Skin epidermis (tissue), 12 donors: ENCODE results near the gene MUC6.

ENCODE experiments used
- H3K27ac ChIP-seq, 21 experiments: fragments of 200-600 bp; sonication (generic) in 11 of 21; one replicate each; pipeline ENCODE4 v1.5.0; 2020; ENCODE audit warnings: mild to moderate bottlenecking in 3 of 21, inconsistent platforms in 2 of 21, moderate library complexity in 2 of 21
- H3K4me3 ChIP-seq, 7 experiments: fragments of 200-600 bp; sonication (generic) in 2 of 7; one replicate each; pipeline ENCODE4 v1.5.0; 2020; ENCODE audit warnings: inconsistent platforms in 2 of 7, mild to moderate bottlenecking in 2 of 7, moderate library complexity in 1 of 7

The MUC6 gene

DNA sequence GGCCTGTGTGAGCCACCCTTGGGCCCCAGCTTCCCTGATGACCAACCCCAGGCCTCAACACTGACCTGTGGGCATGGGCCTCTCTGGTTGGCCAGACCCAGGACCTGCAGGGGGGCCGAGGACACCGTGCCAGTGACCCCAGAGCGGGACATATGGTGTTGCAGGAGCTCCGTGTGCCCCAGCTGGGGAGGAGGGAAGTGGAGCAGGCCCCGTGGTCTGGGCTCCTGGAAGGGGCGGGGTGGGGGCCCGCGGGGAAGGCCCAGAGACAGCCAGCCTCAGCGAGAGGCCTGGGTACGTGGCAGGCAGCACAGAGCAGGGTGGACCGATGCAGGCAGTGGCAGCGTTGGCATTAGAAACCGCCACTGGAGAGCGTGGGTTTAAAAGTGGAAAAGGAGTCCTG, 22.2 kb downstream of the MUC6 start:
- H3K27ac ChIP-seq = no peak overlapping the region
- no peak overlapping the region for H3K4me3 ChIP-seq

DNA sequence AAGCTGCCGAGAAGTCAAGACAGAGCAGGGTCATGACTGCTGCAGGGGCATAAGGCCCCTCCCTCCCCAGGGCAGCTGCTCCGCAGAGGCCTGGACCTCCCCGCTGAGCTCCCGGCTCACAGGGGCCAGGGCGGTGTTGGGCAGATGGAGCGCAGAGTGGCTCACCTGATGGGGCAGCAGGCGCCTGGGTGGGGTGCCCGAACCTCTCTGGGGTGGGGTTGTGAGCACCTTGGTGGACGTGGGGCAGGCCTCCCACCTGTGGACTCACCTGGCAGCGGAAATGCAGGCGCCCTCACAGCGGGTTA, 22.9 kb downstream of the MUC6 start:
- Histone ChIP-seq H3K27ac (no peak overlapping the region), H3K4me3 (no peak overlapping the region)

DNA sequence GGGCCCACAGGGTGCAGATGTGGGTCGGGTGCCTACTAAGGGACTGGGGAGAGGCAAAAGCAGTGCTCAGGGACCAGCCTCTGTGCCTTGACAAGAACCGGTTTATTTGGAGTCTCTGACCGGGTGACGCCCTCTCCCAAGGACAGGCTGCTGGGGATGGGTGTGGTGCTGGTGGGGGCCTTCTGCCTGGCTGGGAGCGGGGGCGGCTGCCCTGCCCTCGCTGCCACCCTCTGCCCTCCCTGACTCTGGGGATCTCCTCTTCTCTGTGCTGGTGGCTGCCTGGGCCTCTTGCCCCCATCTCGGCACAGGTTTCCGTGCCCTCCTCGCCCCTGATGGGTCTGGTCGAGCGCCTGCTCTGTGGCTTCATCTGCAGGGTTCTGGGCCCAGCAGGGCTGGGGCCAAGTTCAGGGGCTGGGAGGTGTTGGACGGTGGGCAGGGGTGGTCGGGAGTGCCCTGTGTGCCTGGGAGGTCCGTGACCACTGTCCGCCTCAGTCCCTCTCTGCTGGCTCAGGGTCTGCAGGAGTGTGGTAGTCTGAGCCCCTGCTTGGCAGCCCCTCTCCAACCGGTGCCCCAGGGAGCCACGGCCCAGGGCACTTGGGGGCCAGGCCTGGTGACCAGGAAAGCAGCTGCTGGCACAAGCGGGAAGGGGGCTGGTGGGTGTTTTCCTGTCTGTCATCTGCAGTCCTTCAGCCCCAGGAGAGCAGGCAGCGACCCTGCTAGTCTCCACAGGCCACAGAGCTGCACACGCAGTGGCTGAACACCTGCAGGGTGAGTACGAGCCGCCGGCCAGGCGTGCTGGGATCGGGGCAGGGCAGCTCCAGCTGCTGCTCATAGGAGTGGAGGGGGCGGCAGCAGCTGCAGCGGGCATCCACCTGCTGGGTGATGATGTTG, 23.5 kb downstream of the MUC6 start:
- H3K4me3 ChIP-seq = no peak overlapping the region
- no peak overlapping the region for H3K27ac ChIP-seq

DNA sequence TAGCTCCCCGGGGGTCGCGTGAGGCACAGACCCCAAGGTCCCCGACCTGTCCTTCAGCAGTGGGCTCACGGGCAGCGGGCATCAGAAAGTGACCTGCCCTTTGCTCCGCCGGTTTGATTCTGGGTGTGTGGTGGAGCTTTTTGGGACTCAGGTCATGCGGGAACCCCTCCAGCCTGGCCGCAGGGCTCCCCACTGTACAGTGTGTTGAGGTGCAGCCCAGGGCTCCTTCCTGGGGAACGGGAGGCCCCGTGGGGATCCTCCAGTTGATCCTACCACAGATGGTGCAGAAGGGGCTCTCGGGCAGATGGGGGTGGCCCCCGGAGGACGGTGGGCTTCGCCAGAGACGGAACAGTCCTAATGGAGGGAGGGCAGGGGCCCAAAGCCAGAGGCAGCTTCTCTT, 24.2 kb downstream of the MUC6 start:
- no peak overlapping the region for H3K27ac ChIP-seq
- H3K4me3 ChIP-seq = no peak overlapping the region

DNA sequence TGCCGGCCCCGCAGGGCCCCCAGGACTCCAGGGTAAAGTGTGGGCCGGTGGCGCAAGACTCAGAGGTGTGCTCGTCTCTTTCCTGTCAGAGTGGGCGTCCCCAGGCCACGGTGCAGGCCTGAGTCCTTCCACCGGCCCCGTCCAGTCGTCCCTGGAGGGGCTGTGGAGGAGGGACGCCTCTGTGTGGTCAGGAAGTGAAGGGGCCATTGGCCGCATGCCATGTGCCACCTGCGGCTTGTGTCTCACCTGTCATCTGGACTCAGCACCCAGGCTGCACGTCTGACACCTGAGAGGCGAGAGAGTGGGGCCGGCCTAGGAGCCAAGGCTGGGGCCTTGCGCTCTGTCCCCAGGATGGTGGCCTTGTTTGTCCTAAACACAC, 25.2 kb downstream of the MUC6 start:
- no peak overlapping the region for H3K27ac ChIP-seq
- H3K4me3 ChIP-seq = no peak overlapping the region

DNA sequence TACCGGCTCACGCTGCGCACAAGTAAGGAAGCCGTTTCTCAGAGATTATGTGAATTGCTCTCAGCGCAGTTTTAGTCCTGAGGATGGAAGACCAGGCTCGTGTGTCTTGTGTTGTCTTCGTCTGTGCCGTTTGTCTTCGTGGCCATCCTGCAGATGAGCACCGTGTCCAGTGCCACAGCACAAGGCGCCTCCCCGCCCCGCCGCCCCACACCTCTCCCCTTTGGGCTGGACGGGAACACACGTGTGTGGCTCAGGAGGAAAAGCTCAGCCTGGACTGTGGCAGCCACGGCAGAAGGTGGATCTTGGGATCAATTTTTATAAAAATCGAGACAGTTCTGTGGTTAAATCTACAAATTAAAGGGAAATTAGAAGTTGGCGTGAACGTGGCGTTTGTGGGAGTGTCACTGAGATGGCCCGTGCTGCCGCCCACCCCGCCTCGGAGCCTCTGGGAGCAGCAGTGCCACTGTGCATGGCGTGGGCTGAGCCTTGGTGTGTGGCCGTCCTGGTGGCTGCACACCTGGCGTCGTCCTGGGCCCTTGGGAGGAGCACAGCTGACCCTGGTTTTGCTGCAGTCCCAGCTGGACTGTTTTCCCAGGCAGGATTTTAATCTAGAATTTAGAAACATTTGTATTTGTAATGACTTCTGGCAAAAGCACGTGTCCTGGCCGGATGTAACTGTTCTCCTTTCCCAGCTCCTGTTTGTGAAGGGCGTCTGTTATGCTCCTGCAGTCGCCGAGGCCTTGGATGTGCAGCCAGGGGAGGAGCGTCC, 25.8 kb downstream of the MUC6 start:
- Histone ChIP-seq H3K27ac (no peak overlapping the region), H3K4me3 (no peak overlapping the region)

DNA sequence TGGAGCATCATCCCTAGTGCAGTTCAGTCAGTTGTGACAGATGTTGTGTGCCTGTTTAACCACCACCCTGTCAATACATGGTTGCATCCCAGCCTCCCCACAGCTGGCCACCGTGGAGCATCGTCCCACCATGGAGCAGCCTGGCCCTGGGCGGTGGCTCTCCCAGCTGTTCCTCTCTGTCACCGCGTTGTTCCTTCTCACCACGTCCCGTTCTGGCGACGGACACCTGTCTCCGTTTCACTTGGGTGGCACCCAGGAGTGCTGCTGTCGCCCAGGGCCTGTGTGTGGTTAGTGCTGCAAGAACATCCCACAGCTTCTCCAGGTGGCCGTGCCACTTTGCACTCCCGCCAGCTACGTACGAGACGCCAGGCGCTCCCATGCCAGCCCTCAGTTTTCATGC, 26.5 kb downstream of the MUC6 start:
- Histone ChIP-seq H3K27ac (no peak overlapping the region), H3K4me3 (no peak overlapping the region)

DNA sequence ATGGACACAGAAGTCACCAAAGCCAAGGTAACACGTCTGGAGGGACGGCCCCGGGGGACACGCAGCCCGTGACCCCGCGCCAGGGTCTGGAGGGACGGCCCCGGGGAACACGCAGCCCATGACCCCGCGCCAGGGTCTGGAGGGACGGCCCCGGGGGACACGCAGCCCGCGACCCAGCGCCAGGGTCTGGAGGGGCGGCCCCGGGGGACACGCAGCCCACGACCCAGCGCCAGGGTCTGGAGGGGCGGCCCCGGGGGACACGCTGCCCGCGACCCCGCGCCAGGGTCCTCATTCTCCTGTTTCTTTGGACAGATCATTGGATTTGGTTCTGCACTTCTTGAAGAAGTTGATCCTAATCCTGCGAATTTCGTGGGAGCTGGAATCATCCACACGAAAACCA, 27.1 kb downstream of the MUC6 start:
- H3K4me3 ChIP-seq = no peak overlapping the region
- H3K27ac ChIP-seq = no peak overlapping the region

DNA sequence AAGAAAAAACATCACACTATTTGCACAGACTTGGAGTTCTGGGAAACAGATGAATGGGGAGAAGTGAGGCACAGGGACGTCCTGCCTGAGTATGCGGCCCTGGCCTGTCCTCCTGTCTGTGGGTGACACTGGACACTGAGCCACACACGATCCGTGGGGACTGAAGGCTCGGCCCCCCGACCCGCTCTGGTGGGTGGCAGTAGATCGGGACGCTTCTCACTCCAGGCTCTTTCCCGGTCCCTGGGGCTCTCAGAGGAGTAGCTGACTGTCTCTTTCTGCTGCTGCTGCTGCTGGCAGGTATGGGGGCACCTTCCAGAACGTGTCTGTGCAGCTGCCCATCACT, 27.7 kb downstream of the MUC6 start:
- Histone ChIP-seq H3K27ac (no peak overlapping the region), H3K4me3 (no peak overlapping the region)

DNA sequence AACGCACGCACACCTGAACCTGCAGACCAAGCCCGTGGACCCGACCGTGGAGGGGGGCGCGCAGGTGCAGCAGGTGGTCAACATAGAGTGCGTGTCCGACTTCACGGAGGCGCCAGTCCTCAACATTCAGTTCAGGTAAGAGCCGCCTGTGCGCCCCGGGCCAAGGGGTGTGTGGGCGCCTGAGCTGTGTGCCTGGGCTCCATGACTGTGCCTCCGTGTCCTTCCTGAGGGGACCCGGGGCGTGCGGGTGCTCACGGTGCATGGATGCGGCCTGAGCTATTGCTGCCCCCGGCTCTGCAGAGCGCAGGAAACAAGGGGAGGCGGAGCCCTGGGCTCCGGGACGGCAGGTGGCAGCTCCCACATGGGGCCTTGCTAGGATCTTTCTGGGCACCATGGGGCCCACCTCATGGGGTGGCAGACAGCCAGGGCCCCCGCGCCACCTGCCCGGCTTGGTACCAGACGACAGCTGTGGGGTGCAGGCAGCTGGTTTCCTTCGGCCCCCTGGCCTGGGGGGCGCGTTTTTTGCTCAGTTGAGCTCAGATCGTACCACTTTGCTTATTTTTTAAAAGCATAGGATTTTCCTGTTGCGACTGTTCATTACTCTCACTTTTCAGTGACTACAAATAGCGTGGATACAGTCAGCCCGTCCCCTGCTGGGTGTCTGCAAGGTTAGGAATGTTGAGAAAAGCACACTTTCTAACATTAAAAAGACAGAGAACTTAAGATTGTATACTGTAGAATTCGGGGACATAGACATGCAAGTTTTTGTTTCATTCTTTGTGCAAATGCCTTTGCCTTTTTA, 28.3 kb downstream of the MUC6 start:
- no peak overlapping the region for H3K4me3 ChIP-seq

DNA sequence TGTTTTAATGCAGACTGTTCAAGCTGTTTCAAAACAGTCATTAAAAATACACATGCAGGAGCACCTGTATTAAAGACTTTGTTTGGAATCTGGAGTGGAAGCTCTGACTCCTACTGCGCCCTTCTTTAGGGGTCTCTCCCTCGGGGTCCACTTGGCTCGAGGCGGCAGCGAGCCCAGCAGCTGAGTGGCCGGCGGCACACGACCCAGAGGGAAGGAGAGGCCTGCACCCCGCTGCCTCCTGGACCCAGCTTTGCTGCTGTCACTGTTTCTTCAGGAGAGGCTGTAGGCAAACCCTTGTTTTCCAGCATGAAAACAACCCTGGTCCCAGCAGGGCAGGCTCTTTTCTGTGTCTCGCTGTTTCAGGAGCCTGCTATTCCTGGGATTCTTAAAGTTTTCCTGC, 29.2 kb downstream of the MUC6 start:
- Histone ChIP-seq H3K4me3 (no peak overlapping the region), H3K27ac (no peak overlapping the region)

More for the DNA sequence above, 28.3 kb downstream of the MUC6 start:
- no peak overlapping the region for H3K27ac ChIP-seq

DNA sequence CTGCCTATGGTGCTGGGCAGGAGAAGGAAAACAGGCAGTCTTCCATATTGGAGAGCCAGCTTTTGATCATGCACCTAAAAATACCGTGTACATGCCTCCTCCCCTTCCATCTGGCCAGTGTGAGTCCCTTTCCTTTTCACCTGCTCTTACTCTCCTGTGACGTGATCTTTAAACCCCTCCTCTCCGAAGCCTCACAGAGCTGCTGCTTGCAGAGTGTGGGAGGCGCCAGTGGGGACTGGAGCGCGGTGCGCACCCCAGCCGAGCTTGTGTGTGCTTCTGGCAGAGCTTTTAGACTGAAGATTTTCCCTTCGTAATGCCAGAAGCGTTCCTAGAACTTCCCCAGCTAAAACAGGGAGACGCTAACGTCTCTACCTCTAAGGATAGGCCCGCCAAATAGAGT, 29.8 kb downstream of the MUC6 start:
- H3K27ac ChIP-seq = no peak overlapping the region
- no peak overlapping the region for H3K4me3 ChIP-seq

DNA sequence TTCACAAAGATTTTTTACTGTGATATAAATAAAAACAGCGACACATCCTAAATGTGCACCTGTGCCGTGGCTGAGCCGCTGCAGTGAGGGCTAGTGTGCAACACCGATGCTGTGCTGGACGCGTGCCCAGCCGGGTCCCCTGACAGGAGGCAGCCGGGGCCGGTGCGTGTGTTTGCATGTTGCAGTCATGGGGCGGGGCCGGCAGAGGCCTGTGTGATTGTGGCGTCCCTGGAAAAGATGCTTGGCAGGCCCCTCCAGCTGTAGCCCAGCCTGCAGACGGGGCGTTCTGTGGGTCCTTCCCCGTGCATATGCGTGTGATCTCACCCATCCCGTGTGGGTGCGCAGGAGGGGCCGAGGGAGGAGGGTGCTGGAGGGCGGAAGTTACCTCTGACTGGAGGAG, 30.6 kb downstream of the MUC6 start:
- H3K4me3 ChIP-seq = no peak overlapping the region
- H3K27ac ChIP-seq = no peak overlapping the region

DNA sequence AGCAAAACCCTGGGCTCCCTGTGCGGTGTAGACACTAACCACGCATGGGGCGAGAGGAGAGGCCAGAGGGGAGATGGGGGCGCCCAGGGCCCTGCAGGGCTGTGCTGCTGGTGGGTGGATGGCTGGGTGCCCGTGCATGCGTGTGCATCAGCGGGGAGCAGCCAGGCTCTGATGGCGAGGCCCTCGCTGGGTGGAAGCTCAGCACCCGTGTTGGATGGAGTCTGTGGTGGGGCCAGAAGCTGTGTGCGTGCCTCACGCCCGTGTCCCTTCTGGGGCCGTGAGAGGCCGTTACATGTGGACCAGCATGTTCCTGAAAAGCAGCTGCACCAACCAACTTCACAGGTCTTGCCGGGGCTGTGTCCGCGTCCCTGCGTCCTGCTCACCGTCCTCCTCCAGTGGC, 33.4 kb downstream of the MUC6 start:
- Histone ChIP-seq H3K27ac (no peak overlapping the region), H3K4me3 (no peak overlapping the region)

DNA sequence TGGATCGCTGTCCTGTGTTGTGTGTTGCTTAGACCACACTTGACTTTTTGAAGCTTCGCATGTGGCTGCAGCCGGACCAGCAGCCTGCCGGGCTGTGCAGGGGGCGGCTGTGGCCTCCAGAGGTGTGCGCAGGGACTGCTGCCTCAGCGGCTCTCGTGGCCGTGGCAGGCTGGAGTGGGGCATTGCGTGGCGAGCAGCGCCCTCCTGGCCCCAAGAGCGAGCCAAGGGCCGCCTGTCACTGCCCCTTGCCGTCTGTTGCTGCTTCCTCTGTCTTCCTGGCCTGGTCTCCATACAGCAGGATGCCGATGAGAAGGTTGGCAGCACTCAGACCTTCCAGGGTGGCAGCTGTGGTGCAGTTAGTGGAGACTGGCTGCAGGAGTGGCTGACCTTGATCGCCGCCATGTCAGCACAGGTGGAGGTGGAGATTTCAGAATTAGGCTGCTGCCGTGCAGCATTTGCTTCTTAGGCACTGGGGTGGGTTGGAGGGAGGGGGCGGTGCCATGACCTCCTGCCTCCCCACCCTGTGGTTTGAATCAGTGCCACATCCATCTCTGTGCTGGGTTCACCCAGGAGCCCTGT, 34.0 kb downstream of the MUC6 start:
- H3K27ac ChIP-seq = no peak overlapping the region
- H3K4me3 ChIP-seq = no peak overlapping the region

DNA sequence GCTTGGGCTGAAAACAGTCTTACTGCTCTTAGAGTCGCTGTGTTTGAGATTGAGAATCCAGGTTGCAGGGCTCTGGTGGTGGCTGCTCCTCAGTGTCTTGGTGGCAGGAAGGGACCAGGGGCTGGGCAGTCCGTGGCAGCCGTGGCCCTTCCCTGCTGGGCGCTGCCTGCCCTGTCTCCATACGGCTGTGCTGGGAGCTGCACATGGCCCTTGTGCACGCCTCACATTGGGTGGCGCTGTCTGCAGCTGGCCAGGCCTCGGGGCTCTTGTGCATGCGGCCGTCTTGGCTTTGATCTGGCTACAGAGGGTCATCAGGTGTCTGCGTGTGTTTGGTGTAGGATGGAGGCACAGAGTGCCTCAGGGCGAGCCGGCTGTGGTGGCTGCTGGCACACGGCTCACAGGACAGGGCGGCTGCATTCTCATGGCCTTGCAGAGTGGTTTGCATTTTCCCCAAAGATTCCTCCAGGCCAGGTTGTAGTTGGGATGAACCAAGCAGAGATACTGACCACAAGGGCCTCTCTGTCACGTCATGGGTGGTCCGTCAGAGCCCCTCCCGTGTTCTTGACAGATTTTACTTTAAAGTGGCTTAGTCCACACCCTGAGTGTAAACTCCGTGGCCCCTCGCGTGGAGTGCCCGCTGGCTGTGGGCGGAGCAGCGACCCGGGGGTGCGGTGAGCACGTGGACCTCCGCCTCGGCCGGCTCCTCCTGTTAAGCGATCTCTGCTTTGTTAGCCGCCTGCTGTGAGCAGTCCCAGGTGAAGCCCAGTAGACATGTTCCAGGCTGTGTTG, 34.7 kb downstream of the MUC6 start:
- Histone ChIP-seq H3K27ac (no peak overlapping the region), H3K4me3 (no peak overlapping the region)

DNA sequence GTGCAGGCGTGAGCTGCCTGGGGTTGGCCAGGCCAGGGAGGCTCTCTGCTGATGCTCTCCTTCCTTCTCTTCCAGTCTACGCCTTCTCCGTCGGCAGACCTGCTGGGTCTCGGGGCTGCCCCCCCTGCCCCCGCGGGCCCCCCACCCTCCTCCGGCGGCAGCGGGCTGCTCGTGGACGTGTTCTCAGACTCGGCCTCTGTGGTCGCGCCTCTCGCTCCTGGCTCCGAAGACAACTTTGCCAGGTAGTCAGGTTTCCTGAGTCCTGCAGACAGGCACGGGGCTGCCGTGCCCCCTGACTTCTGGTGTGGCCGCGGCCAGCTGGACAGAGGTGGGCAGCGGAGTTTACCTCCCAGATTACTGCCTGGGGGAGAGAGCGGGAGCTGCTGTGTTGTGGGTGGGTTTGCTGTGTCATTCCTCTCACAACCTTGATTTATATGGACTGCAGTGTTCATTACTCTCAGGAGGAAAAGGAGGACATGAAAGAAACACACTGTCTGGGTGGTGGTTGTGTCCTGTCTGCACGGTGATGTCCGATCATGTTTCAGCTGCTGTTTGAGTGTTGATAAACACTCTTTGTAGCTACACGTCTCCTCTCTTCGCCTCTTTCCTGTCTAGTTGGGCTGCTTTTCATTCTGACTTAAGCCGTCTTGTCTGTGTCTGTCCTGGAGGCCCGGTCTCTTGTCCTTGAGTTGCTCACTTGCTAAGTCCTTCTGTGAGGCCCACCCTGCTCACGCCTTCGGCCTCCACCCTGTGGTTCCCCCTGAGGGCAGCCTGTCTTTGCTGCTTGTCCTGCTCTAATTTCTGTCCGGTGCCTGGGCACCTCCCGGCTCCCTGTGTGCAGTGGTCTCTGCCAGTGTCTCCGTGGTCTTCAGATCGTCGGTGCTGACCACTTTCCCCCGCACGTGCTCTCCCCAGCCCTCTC, 35.9 kb downstream of the MUC6 start:
- Histone ChIP-seq H3K4me3 (no peak overlapping the region), H3K27ac (no peak overlapping the region)

DNA sequence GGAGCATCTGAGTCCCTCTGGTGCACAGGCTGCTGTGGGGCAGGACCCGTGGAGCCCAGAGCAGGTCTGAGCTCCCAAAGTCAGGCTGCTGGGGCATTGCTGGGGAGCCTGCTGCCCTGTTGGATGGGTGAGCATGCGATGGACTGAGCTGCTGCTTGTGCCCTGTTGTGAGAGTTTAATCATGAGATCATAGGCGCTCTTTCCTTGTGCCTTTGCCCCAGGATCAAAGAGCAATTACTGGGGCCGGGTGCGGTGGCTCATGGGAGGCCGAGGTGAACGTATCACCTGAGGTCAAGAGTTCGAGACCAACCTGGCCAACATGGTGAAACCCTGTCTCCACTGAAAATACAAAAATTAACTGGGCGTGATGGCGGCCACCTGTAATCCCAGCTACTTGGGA, 37.5 kb downstream of the MUC6 start:
- Histone ChIP-seq H3K27ac (no peak overlapping the region), H3K4me3 (no peak overlapping the region)

DNA sequence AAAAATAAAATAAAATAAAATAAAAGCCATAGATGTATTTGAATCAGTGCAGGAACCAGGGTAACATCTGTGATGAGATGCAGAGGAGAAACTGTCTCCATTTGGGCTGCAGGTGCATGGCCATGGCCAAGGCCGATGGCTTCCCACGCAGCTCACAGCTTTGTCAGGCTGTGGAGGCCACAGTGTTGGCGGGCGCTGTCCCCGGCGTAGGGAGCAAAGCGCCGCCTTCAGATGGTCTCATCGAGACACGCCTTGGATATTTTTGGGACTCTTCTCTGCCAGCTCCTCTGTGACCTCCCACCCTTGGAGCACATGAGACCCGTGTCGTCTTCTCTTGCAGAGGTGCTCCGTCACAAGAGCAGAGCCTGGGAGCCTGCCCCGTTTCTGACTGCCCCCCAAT, 38.6 kb downstream of the MUC6 start:
- H3K27ac ChIP-seq = no peak overlapping the region
- H3K4me3 ChIP-seq = no peak overlapping the region
